ENCODE results near the gene FBXL20. TPM values are rescaled to one million over a fixed set of nuclear protein-coding genes. Genes with fewer than 3 reads are reported as not detected.

The FBXL20 gene
- total and polyA plus RNA-seq, 4 experiments from 2014 or later: 1.5 to 38.5 (median 19.7) TPM

GRCh38 chr17:39222866-39223834 is 178.3 kb downstream of the FBXL20 start:
- Histone ChIP-seq H3K36me3 (ENCODE audit: insufficient read depth, low read length) (no peaks in the 10 kb centered on the region), H3K4me1 (ENCODE audit: insufficient read depth, low read length) (peaks cover 16% of the 10 kb centered on the region), H3K27ac (ENCODE audit: low read depth, low read length) (no peak overlapping the region), H3K27me3 (ENCODE audit: insufficient read depth, low read length) (peaks cover 19% of the 10 kb centered on the region), H3K9me3 (ENCODE audit: control insufficient read depth in 1 of 2, low read length in 2 of 2) (no peaks in the 10 kb centered on the region), H3K4me3 (ENCODE audit: low read length in 2 of 2) (no peak overlapping the region)
- H3K27me3 Mint-ChIP-seq: peaks cover 21 to 32% of the 10 kb centered on the region in 2 donors
- DNase-seq: no peak
- peaks cover 6 to 17% (median 8%) of the 10 kb centered on the region in 4 donors for H3K4me1 Mint-ChIP-seq
- H3K27ac Mint-ChIP-seq: peak overlapping the region in 1 of 7 donors; percentile 52
- intact Hi-C loops (cut with micrococcal nuclease): no loop called here
- no peaks in the 10 kb centered on the region for H3K36me3 Mint-ChIP-seq
- peaks cover 0 to 2% (median 0%) of the 10 kb centered on the region in 8 donors for H3K9me3 Mint-ChIP-seq
- ChIA-PET POLR2A (ENCODE audit: partially characterized antibody) (no interaction called here), CTCF (ENCODE audit: partially characterized antibody) (interaction anchor here (0.8 to 2.1 kb wide), 3 partner anchors 9 to 17 kb away, joined by 3 to 6 read pairs (median 4); no protein-coding TSS in a partner anchor)
- peak overlapping the region in 4 of 8 donors; percentile 63 to 77 (median 66) for H3K4me3 Mint-ChIP-seq

GRCh38 chr17:39222151-39222550 is 179.3 kb downstream of the FBXL20 start:
- intact Hi-C loops (cut with micrococcal nuclease): no loop called here
- Mint-ChIP-seq H3K4me3 (no peak overlapping the region), H3K4me1 (peaks cover 6 to 17% (median 7%) of the 10 kb centered on the region in 4 donors), H3K9me3 (peaks cover 0 to 2% (median 0%) of the 10 kb centered on the region in 8 donors), H3K27me3 (peaks cover 19 to 24% of the 10 kb centered on the region in 2 donors), H3K27ac (no peak overlapping the region), H3K36me3 (no peaks in the 10 kb centered on the region)
- CTCF ChIA-PET (ENCODE audit: partially characterized antibody): interaction anchor here (0.8 to 2.1 kb wide), 2 partner anchors 10 to 16 kb away, joined by 3 to 6 read pairs; no protein-coding TSS in a partner anchor
- no peak overlapping the region for H3K27ac ChIP-seq (ENCODE audit: low read depth, low read length)
- peaks cover 16% of the 10 kb centered on the region for H3K27me3 ChIP-seq (ENCODE audit: insufficient read depth, low read length)
- no peaks in the 10 kb centered on the region for H3K9me3 ChIP-seq (ENCODE audit: control insufficient read depth in 1 of 2, low read length in 2 of 2)
- no peak overlapping the region for H3K4me3 ChIP-seq (ENCODE audit: low read length in 2 of 2)
- H3K36me3 ChIP-seq (ENCODE audit: insufficient read depth, low read length): no peaks in the 10 kb centered on the region
- peaks cover 16% of the 10 kb centered on the region for H3K4me1 ChIP-seq (ENCODE audit: insufficient read depth, low read length)
- POLR2A ChIA-PET (ENCODE audit: partially characterized antibody): interaction anchor here (1.7 kb wide), 1 partner anchor 16 kb away, joined by 4 read pairs; no protein-coding TSS in a partner anchor
- DNase-seq: no peak

GRCh38 chr17:39221572-39221971 is 179.9 kb downstream of the FBXL20 start:
- peaks cover 6 to 17% (median 7%) of the 10 kb centered on the region in 4 donors for H3K4me1 Mint-ChIP-seq
- Histone ChIP-seq H3K4me1 (ENCODE audit: insufficient read depth, low read length) (peaks cover 16% of the 10 kb centered on the region), H3K36me3 (ENCODE audit: insufficient read depth, low read length) (no peaks in the 10 kb centered on the region), H3K4me3 (ENCODE audit: low read length in 2 of 2) (no peak overlapping the region), H3K27ac (ENCODE audit: low read depth, low read length) (no peak overlapping the region), H3K9me3 (ENCODE audit: control insufficient read depth in 1 of 2, low read length in 2 of 2) (no peaks in the 10 kb centered on the region), H3K27me3 (ENCODE audit: insufficient read depth, low read length) (peaks cover 14% of the 10 kb centered on the region)
- H3K4me3 Mint-ChIP-seq: no peak overlapping the region
- H3K27ac Mint-ChIP-seq: peak overlapping the region in 1 of 7 donors; percentile 19
- DNase-seq: no peak
- no peaks in the 10 kb centered on the region for H3K36me3 Mint-ChIP-seq
- intact Hi-C loops (cut with micrococcal nuclease): no loop called here
- peaks cover 0 to 2% (median 0%) of the 10 kb centered on the region in 8 donors for H3K9me3 Mint-ChIP-seq
- CTCF ChIA-PET (ENCODE audit: partially characterized antibody): interaction anchor here (1.9 kb wide), 1 partner anchor 10 kb away, joined by 8 read pairs; no protein-coding TSS in a partner anchor
- POLR2A ChIA-PET (ENCODE audit: partially characterized antibody): interaction anchor here (1.7 kb wide), 1 partner anchor 17 kb away, joined by 4 read pairs; no protein-coding TSS in a partner anchor
- H3K27me3 Mint-ChIP-seq: peaks cover 17 to 29% of the 10 kb centered on the region in 2 donors

GRCh38 chr17:39219647-39220154 is 181.7 kb downstream of the FBXL20 start:
- Mint-ChIP-seq H3K27ac (no peak overlapping the region), H3K36me3 (no peaks in the 10 kb centered on the region), H3K4me3 (no peak overlapping the region), H3K4me1 (peaks cover 0 to 10% (median 3%) of the 10 kb centered on the region in 4 donors), H3K27me3 (peaks cover 20 to 26% of the 10 kb centered on the region in 2 donors), H3K9me3 (peaks cover 0 to 2% (median 0%) of the 10 kb centered on the region in 8 donors)
- no peak overlapping the region for H3K27ac ChIP-seq (ENCODE audit: low read depth, low read length)
- CTCF ChIA-PET (ENCODE audit: partially characterized antibody): interaction anchor here (0.5 to 2.6 kb wide), 4 partner anchors 11 to 128 kb away, joined by 3 to 11 read pairs (median 6); no protein-coding TSS in a partner anchor
- H3K36me3 ChIP-seq (ENCODE audit: insufficient read depth, low read length): no peaks in the 10 kb centered on the region
- H3K9me3 ChIP-seq (ENCODE audit: control insufficient read depth in 1 of 2, low read length in 2 of 2): no peaks in the 10 kb centered on the region
- H3K4me3 ChIP-seq (ENCODE audit: low read length in 2 of 2): no peak overlapping the region
- H3K27me3 ChIP-seq (ENCODE audit: insufficient read depth, low read length): peaks cover 9% of the 10 kb centered on the region
- H3K4me1 ChIP-seq (ENCODE audit: insufficient read depth, low read length): peaks cover 2% of the 10 kb centered on the region
- POLR2A ChIA-PET (ENCODE audit: partially characterized antibody): no interaction called here
- intact Hi-C loops (cut with micrococcal nuclease): no loop called here
- DNase-seq: no peak

- H3K27me3 ChIP-seq (ENCODE audit: insufficient read depth, low read length): peaks cover 3% of the 10 kb centered on the region
These were observed 182.5 kb downstream of the FBXL20 start for GRCh38 chr17:39218906-39219305.

GRCh38 chr17:39217734-39218369 is 183.6 kb downstream of the FBXL20 start:
- H3K4me1 ChIP-seq (ENCODE audit: insufficient read depth, low read length): no peaks in the 10 kb centered on the region
- intact Hi-C loops (cut with micrococcal nuclease): no loop called here
- H3K36me3 Mint-ChIP-seq: no peaks in the 10 kb centered on the region
- peaks cover 0 to 4% (median 0%) of the 10 kb centered on the region in 4 donors for H3K4me1 Mint-ChIP-seq
- H3K9me3 Mint-ChIP-seq: no peaks in the 10 kb centered on the region
- H3K4me3 Mint-ChIP-seq: peak overlapping the region in 2 of 8 donors; percentile 6 to 77
- ChIA-PET POLR2A (ENCODE audit: partially characterized antibody) (interaction anchor here (0.9 kb wide), 1 partner anchor 27 kb away, joined by 3 read pairs; no protein-coding TSS in a partner anchor), CTCF (ENCODE audit: partially characterized antibody) (interaction anchor here (0.7 to 2.6 kb wide), 3 partner anchors 9 to 25 kb away, joined by 3 to 11 read pairs (median 5); no protein-coding TSS in a partner anchor)
- no peak overlapping the region for H3K27ac Mint-ChIP-seq
- peaks cover 12 to 21% of the 10 kb centered on the region in 2 donors for H3K27me3 Mint-ChIP-seq
- H3K9me3 ChIP-seq (ENCODE audit: control insufficient read depth in 1 of 2, low read length in 2 of 2): no peaks in the 10 kb centered on the region
- no peak overlapping the region for H3K27ac ChIP-seq (ENCODE audit: low read depth, low read length)
- no peaks in the 10 kb centered on the region for H3K36me3 ChIP-seq (ENCODE audit: insufficient read depth, low read length)
- no peaks in the 10 kb centered on the region for H3K27me3 ChIP-seq (ENCODE audit: insufficient read depth, low read length)
- H3K4me3 ChIP-seq (ENCODE audit: low read length in 2 of 2): no peak overlapping the region
- no peak for DNase-seq

More at GRCh38 chr17:39218906-39219305, 182.5 kb downstream of the FBXL20 start:
- Mint-ChIP-seq H3K27me3 (peaks cover 15 to 23% of the 10 kb centered on the region in 2 donors), H3K4me3 (no peak overlapping the region), H3K9me3 (peaks cover 0 to 2% (median 0%) of the 10 kb centered on the region in 8 donors), H3K27ac (no peak overlapping the region), H3K36me3 (no peaks in the 10 kb centered on the region), H3K4me1 (peaks cover 0 to 7% (median 2%) of the 10 kb centered on the region in 4 donors)
- ChIA-PET POLR2A (ENCODE audit: partially characterized antibody) (no interaction called here), CTCF (ENCODE audit: partially characterized antibody) (interaction anchor here (1.6 to 2.6 kb wide), 2 partner anchors 13 to 17 kb away, joined by 3 to 11 read pairs; no protein-coding TSS in a partner anchor)
- no peak overlapping the region for H3K4me3 ChIP-seq (ENCODE audit: low read length in 2 of 2)
- intact Hi-C loops (cut with micrococcal nuclease): no loop called here
- H3K36me3 ChIP-seq (ENCODE audit: insufficient read depth, low read length): no peaks in the 10 kb centered on the region
- no peak overlapping the region for H3K27ac ChIP-seq (ENCODE audit: low read depth, low read length)
- H3K4me1 ChIP-seq (ENCODE audit: insufficient read depth, low read length): no peaks in the 10 kb centered on the region
- H3K9me3 ChIP-seq (ENCODE audit: control insufficient read depth in 1 of 2, low read length in 2 of 2): no peaks in the 10 kb centered on the region
- no peak for DNase-seq

All from CD4-positive, alpha-beta memory T cell (primary cell).